HG02678 (cell line): ENCODE data around the gene MRTFA.
A peak's percentile ranks its signal among the peaks of the same experiment; 100 is the strongest.
"Not testable (repeated sequence)": the region's sequence is repeated elsewhere in the genome, so short reads cannot be mapped to it uniquely, and the experiment has no call there.

ENCODE experiments used
- ATAC-seq: cut with Tn5 transposase; IDR thresholded peaks from one replicate; pipeline ENCODE4 v1.9.1; 2021; ENCODE audit warnings: mild to moderate bottlenecking, moderate library complexity; ENCODE audit not compliant: unreplicated experiment

MRTFA gene

DNA sequence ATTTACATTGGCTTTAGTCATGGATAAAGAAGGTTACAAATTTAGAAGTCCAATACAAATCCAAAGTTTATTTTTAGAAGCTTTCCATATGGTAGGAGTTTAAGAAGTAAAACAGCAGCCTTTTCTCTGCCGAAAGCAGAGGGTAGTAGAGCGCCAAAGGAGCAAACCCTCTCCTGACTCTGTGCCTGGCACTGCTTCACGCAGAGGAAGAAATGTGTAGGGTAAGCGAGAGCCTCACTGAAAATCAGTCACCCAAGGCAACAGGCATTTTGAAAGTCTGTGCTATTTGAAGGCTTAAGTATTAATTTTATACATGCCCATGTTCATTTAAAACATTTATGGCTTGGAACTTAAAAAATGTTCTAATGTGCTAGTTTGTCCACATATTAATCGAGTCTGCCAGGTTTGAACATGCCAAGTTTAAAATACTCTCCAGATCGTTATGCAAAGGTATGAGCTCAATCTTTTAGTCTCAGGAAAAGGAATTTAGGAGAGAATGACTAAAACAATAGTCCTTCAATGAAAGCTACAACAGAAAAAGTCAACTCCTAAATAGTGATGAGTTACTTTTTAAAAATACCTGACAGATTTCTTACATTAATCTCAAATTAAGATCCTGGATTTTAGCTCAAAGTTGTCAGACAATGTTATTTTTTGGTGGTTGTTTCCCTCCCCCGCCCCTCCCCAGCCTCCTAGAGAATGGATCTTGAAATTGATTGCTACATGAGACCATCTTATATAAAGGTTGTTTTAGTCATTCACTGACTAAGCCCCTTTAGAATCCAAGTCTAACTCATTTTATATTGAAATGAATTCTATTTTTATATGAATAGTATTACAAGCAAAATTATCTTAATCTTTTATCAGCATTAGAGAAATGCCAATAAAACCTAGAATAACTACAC is 38.7 kb downstream of the MRTFA start:
- no peak for ATAC-seq

DNA sequence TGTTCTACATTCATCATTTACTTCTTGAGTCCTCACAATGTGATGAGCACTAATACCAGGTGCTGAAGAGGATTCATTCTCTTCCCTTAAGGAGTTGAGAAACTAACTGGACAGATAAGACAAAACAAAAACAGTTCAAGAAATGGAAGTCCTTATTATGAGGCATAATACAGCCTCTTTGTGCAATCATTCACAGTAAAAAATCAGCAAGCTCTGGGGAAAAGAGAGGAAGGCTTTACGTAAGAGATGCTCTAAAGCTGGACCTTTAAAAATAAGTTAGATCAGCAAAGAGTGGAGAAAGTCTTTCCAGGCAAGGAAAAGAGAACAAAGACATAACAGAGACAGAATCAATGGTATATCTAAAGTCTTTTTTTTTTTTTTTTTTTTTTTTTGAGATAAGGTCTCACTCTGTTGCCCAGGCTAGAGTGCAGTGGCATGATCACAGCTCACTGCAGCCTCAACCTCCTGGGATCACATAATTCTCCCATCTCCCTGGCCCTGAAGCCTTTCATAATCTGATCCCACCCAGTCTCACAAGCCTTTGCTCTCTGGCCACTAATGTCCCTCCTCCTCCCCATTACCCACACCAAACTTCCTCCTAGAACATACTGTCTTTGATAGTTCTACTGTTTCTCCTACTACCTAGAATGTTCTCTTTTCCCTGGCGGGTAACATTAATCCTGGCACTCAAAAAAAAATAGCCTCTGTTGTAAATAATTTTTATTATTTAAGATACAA is 40.9 kb downstream of the MRTFA start:
- ATAC-seq = no peak

DNA sequence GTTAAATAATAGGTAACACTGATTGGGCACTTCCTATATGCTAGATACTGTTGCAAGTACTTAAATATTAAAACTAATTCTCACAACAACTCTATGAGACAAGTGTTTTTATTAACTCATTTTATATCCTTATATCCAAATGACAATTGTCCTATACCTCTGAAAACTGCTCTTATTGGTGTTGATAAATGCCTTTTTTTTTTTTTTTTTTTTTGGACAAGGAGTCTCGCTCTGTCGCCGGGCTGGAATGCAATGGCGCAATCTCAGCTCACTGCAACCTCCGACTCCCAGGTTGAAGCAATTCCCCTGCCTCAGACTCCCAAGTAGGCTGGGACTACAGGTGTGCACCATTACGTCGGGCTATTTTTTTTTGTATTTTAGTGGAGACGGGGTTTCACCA is 41.6 kb downstream of the MRTFA start:
- ATAC-seq = no peak

DNA sequence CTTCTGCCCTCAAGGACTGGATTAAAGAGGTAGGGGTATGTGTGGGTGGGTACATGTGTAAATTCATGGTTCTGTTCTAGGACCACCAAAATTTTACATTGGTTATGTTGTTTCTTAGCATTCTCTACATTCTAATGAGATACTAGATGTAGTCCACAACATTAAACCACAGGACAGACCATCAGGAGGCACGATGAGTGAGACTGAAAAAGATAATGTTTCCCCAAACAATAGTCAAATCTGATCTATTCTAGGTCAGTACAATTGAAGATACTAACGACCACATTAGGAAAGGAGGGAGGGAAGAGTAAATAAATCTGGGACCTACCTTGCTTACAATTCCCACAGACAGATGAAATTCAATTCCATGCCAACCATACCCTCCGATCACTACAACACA is 42.2 kb downstream of the MRTFA start:
- ATAC-seq = no peak

DNA sequence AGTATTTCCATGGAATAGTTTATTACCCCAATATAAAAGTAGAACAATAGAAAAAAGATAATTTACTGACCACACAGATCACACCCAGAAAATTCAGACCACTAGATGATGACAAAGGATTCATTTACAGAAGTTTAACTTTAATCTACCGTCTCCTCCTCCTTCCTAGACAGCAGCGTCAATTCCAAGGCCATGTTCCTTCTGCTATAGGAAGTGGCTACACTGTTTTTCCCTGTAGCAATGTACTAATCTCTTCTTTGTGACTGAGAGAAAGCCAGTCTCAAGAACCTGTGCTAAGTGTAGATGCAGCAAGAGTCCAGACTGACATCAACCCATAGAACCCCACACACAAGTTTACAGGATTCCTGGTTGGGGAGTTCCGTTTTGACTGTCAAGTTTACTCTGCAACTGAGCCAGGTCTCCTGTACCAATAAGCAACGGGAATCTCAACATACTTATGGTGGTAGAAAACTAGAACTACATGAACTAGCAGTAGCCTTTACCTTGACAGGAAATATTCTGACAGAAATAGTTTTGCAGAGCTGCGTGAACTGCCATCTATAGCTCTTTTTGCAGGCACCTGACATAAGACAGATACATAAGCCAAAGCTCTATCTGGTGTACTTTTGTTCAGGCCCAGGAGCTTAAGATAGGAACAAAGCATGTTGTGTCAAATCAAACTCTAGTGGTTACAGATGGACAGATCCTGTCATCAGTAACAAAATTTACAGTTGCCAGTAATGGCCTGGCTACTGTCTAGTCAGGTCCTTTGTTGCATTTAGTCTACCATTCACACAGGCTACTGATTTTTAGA is 42.9 kb downstream of the MRTFA start:
- peak; percentile 47 for ATAC-seq

DNA sequence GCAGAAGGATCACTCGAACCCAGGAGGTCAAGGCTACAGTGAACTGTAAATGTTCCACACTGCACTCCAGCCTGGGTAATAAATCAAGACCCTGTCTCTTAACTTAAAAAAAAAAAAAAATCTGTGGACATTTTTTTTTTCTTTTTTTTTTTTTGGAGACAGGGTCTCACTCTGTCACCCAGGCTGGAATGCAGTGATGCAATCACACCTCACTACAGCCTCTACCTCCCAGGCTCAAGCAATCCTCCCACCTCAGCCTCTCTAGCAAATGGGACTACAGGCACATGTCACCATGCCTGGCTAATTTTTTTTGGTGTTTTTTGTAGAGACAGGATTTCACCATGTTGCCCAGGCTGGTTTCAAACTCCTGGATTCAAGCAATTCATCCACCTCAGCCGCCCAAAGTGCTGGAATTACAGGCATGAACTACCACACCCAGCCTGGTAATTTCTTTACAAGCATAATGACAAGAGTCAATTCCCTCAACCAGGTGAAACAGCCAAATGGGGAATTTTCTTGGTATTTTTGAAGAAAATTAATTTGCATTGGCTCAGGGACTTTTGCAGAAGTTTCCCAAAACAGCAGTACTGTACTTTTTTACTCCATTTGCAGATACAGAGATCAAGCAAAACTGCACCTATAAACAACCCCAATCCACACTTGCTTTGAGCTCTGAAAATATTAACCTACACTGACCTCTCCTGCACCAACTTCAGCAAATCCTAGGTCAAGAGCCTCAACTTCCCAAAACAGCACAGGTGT is 44.0 kb downstream of the MRTFA start:
- ATAC-seq = no peak

DNA sequence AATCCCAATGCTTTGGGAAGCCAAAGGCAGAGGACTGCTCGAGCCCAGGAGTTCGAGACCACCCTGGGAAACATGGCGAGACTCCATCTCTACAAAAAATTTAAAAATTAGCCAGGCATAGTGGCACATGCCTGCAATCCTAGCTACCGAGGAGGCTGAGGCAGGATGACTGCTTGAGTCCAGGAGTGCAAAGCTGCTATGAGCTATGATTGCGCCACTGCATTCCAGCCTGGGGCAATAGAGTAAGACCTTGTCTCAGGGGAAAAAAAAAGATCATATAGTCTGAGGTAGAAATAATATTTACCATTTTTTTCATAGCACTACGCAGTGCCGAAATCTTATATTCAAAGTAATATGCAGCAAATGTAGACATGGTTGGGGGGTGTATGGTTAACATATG is 47.8 kb downstream of the MRTFA start:
- no peak for ATAC-seq

DNA sequence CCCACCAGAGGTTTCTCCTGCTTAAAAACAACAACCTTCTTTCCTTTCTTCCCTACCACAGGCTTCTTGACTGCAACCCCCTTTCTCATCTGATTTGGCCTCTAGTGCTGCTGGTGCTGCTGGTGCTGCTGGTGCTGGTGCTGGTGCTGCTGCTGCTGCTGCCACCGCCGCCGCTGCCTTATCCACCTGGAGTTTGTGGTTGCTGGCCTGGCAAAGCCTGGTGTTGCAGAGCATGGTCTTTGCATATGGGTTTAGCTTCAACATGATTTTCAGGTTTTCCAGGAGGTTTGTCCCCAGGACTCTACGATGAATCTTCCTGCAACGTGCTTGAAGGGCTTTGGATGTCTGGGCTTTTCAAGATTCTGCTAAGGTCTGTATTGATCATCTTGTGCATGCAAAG is 49.7 kb downstream of the MRTFA start:
- ATAC-seq = no peak

DNA sequence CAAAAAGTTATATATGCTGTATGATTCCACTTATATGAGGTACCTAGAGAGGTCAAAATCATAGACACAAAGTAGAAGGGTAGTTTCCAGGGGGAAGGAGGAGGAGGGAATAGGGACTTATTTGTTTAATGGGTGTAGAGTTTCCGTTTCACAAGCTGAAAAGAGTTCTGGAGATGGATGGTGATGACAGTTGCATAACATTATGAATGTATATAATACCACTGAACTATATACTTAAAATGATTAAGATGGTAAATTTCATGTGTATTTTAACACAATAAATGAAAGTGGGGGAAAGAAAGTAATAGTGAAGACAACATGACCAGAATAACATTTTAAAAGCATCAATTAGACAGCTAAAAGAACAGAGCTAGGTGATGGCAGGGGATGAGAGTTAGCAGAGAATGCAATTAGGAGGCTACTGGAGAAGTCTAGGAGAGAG is 51.2 kb downstream of the MRTFA start:
- ATAC-seq = no peak

DNA sequence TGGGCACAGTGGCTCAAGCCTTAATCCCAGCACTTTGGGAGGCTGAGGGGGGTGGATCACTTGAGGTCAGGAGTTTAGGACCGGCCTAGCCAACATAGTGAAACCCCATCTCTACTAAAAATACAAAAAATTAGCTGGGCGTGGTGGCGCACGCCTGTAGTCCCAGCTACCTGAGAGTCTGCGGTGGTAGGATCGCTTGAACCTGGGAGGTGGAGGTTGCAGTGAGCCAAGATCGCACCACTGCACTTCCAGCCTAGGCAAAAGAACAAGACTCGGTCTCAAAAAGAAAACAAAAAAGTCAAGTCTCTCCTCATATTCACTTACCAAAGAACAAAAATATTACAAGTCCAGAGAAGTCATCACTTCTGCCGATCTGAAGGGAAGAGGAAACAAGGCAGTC is 51.8 kb downstream of the MRTFA start:
- ATAC-seq = not testable (repeated sequence)

DNA sequence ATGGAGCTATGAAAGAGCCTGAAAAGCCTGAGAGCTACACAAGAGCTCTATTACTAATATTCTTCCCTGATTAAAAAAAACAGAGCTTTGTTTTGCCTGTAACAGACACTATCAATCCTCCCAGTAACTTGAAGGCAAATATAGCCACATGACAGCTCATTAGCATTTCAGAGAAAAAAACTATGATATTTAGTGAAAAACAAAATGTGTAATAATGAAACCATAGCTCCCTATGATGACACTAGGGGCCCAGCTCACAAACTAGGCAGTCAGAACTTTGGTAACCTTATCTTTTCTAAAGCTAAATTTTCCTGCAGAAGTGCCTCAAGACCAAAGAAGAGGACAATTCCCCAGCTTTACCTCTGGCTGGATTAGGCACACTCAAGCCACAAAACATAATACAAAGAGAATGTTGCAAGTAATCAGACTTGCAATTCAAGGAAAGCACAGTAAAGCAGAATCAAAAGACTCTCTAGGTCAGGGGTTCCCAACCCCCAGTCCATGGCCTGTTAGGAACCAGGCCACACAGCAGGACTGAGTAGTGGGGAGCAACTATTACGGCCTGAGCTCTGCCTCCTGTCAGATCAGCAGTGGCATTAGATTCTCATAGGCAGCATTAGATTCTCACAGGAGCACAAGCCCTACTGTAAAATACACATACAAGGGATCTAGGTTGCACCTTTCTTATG is 53.3 kb downstream of the MRTFA start:
- peak; percentile 56 for ATAC-seq

DNA sequence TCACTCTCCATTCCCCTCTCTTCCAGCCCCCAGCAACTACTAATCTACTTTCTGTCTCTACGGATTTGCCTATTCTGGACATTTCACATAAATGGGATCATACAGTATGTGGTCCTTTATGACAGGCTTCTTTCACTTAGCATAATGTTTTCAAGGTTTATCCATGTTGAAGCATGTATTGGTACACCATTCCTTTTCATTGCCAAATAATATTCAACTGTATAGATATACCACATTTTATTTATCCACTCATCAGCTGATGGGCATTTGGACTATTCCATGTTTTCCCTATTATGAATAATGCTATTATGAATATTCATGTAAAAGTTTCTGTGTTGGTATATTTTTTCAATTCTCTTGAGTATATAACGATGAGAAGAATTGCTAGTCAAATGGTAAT is 54.5 kb downstream of the MRTFA start:
- no peak for ATAC-seq

DNA sequence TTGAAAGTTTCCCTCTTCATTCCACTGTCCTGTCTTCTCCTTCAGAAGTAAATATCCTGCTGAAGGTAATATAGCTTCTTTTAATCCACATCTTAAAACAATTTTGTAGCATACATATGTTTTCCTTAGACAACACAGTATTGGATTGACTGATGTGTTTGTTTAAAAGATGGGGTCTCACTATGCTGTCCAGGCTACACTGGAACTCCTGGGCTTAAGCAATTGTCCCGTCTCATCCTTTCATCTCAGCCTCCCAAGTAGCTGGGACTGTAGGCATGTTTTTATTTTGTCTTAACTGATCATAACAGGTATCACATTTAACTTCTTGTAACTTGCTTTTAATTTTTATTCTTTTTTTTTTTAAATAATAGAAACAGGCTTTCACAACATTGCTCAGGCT is 55.9 kb downstream of the MRTFA start:
- ATAC-seq = no peak

DNA sequence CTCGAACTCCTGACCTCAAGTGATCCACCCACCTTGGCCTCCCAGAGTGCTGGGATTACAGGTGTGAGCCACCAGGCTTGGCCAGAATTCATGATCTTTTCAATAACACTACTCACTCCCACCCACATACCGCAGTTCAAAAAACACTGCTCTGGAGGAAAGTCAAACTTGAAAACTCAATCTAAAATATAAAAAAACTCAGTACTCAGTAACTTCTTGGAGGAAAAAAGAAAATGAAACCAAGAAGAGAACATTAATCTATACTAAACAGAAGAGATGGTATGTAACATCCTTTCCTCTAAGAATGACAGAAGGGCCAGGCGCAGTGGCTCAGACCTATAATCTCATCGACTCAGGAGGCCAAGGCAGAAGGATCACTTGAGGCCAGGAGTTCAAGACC is 58.3 kb downstream of the MRTFA start:
- ATAC-seq = no peak

DNA sequence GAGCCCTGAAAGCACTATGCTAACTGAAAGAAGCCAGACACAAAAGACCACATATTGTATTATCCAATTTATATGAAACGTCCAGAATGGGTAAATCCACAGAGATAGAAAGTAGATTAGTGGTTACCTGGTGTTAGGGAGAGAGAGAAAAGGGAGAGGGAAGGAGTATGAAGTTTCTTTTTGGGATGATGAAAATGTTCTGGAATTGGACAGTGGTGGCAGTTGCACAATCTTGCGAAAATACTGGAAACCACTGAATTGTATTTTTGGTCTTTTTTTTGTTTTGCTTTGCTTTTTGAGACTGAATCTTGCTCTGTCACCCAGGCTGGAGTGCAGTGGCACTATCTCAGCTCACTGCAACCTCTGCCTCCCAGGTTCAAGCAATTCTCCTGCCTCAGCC is 63.5 kb downstream of the MRTFA start:
- no peak for ATAC-seq

DNA sequence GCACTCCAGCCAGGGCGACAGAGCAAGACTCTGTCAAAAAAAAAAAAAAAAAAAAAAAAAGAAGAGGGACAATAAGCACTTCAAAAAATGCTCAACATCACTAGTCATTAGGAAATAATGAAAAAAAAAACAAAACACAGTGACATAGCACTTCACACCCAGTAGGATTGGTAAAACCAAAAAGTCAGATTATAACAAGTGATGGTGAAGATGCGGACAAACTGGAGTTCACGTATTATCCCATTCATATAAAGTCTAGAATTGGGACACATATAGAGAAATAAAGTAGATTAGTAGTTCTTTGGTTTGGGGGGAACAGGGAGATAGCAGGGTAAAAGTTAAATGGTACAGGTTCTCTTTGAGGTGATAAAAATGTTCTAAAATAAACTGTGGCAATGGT is 64.6 kb downstream of the MRTFA start:
- ATAC-seq = no peak

DNA sequence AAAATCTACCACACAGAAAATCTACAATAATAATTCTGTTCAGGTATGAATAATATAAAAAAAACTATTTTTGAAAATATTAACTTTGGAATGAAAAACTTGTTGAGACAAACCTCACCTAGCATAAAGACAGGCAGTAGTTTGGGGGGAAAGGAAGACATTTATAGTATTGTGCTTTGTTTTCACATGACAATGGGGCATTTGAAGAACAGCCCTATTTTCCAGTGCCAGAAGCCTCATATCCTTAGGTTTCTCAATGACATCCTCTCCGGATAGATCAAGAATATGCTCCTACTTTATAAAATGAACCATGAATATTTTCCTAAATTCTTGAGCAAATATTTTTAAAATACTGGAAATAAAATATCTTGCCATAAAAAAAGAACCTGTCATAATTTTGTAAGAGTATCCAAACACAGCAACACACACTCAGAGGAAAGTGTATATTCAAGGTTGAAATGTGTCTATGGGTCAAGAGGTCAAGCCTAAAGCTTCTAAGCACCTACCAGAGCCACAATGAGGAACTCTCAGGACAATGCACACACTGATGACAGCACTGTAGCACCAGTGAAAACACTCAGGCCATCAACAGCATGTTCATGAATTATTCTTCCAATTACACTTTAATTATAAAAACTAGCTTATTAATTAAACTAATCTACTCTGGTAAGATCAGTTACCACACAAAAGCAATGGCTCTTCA is 68.7 kb downstream of the MRTFA start:
- no peak for ATAC-seq

DNA sequence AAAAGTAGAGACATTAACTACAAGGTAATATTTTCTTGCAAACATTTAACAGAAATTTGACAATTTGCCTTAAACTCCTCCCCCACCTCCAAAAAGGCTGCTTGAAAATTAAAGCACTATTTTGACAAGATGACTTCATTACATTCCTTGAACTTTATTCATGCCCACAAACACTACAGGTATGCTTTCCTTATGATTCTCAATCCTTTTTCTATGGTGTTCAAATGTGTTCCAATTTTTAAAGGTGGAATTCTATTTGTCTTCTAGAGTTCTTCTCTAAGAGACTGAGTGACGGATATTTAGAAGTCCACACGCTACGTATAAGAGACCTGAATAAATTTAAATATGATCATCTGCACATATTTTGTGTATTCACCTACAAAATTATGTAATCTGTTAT is 69.4 kb downstream of the MRTFA start:
- no peak for ATAC-seq

DNA sequence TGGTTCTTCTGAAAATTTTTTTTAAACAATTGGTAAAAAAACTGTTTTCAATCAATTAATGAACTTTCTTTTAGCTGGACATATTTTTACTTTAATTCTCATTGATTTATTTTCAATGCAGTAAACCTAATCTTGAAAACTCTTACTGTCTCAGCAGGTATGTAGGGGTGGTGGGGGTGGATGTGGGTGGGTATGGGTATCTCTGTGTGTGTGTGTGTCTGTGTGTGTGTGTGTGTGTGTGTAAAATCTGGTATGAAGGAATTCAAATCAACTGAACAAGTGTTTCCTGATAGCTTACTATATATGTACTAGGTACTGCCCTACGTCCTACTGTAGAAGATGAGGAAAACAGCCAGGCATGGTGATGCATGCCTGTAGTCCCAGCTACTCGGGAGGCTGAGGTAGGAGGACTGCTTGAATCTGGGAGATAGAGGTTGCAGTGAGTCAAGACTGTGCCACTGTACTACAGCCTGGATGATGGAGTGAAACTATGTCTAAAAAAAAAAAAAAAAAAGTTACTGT is 75.5 kb downstream of the MRTFA start:
- ATAC-seq = no peak
